Measurements from ENCODE around the gene ATP2A1. TPM values are rescaled to one million over a fixed set of nuclear protein-coding genes. Genes with fewer than 3 reads are reported as not detected.

The ATP2A1 gene
- total and polyA plus RNA-seq, 2 of the 8 experiments (the other 6 are each of a cell fraction or from before 2014, with no cell fraction given) = 1.7 to 2.4 TPM

DNA sequence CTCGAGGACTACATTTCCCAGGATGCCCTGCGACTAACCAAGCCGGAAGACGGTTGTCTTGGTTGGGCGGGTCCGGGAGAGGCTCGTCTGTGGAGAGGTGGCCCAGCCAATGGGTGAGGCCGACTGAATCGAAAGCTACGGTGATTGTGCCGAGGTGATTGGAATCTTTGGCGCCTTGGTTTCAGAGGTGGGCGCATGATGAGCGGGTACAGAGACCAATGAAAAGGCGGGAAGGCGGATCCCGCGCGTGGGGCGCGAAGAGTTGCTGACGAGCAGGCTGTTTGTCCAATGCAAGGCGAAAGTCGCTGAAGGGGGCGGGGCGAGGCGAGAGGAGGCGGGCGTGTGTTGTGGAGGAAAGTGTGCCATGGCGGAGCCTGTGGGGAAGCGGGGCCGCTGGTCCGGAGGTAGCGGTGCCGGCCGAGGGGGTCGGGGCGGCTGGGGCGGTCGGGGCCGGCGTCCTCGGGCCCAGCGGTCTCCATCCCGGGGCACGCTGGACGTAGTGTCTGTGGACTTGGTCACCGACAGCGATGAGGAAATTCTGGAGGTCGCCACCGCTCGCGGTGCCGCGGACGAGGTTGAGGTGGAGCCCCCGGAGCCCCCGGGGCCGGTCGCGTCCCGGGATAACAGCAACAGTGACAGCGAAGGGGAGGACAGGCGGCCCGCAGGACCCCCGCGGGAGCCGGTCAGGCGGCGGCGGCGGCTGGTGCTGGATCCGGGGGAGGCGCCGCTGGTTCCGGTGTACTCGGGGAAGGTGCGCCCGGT is 72.5 kb downstream of the ATP2A1 start, which contains the start of gene NFATC2IP (continued):
- TF ChIP-seq PHF8 (conservative IDR thresholded peaks at IDR 0.05; ENCODE audit: low read depth, low read length) = peak; percentile 79
- peak; percentile 71 for TF ChIP-seq SIX5 (IDR thresholded peaks at IDR 0.05; ENCODE audit: low read depth, low read length)
- peak; percentile 70 for TF ChIP-seq BACH1 (IDR thresholded peaks at IDR 0.05; ENCODE audit: low read length)
- TF ChIP-seq TAF7 (optimal IDR thresholded peaks at IDR 0.05; ENCODE audit: borderline replicate concordance, low read depth, low read length) = peak; percentile 17
- TF ChIP-seq SP2 (IDR thresholded peaks at IDR 0.05; ENCODE audit: low read length) = peak; percentile 90
- peak; percentile 78; the same call in 1 of the 2 replicates for TF ChIP-seq TAF1 (IDR thresholded peaks at IDR 0.05; ENCODE audit: low read depth, low read length)
- TF ChIP-seq SP4 (IDR thresholded peaks at IDR 0.05; ENCODE audit: low read length) = peak; percentile 87; the same call in 1 of the 2 replicates
- TF ChIP-seq POU5F1 (IDR thresholded peaks at IDR 0.05; ENCODE audit: low read depth, low read length) = no peak
- peak; percentile 94 for TF ChIP-seq CHD2 (IDR thresholded peaks at IDR 0.05; ENCODE audit: low read length)
- TF ChIP-seq, protein P1, sequence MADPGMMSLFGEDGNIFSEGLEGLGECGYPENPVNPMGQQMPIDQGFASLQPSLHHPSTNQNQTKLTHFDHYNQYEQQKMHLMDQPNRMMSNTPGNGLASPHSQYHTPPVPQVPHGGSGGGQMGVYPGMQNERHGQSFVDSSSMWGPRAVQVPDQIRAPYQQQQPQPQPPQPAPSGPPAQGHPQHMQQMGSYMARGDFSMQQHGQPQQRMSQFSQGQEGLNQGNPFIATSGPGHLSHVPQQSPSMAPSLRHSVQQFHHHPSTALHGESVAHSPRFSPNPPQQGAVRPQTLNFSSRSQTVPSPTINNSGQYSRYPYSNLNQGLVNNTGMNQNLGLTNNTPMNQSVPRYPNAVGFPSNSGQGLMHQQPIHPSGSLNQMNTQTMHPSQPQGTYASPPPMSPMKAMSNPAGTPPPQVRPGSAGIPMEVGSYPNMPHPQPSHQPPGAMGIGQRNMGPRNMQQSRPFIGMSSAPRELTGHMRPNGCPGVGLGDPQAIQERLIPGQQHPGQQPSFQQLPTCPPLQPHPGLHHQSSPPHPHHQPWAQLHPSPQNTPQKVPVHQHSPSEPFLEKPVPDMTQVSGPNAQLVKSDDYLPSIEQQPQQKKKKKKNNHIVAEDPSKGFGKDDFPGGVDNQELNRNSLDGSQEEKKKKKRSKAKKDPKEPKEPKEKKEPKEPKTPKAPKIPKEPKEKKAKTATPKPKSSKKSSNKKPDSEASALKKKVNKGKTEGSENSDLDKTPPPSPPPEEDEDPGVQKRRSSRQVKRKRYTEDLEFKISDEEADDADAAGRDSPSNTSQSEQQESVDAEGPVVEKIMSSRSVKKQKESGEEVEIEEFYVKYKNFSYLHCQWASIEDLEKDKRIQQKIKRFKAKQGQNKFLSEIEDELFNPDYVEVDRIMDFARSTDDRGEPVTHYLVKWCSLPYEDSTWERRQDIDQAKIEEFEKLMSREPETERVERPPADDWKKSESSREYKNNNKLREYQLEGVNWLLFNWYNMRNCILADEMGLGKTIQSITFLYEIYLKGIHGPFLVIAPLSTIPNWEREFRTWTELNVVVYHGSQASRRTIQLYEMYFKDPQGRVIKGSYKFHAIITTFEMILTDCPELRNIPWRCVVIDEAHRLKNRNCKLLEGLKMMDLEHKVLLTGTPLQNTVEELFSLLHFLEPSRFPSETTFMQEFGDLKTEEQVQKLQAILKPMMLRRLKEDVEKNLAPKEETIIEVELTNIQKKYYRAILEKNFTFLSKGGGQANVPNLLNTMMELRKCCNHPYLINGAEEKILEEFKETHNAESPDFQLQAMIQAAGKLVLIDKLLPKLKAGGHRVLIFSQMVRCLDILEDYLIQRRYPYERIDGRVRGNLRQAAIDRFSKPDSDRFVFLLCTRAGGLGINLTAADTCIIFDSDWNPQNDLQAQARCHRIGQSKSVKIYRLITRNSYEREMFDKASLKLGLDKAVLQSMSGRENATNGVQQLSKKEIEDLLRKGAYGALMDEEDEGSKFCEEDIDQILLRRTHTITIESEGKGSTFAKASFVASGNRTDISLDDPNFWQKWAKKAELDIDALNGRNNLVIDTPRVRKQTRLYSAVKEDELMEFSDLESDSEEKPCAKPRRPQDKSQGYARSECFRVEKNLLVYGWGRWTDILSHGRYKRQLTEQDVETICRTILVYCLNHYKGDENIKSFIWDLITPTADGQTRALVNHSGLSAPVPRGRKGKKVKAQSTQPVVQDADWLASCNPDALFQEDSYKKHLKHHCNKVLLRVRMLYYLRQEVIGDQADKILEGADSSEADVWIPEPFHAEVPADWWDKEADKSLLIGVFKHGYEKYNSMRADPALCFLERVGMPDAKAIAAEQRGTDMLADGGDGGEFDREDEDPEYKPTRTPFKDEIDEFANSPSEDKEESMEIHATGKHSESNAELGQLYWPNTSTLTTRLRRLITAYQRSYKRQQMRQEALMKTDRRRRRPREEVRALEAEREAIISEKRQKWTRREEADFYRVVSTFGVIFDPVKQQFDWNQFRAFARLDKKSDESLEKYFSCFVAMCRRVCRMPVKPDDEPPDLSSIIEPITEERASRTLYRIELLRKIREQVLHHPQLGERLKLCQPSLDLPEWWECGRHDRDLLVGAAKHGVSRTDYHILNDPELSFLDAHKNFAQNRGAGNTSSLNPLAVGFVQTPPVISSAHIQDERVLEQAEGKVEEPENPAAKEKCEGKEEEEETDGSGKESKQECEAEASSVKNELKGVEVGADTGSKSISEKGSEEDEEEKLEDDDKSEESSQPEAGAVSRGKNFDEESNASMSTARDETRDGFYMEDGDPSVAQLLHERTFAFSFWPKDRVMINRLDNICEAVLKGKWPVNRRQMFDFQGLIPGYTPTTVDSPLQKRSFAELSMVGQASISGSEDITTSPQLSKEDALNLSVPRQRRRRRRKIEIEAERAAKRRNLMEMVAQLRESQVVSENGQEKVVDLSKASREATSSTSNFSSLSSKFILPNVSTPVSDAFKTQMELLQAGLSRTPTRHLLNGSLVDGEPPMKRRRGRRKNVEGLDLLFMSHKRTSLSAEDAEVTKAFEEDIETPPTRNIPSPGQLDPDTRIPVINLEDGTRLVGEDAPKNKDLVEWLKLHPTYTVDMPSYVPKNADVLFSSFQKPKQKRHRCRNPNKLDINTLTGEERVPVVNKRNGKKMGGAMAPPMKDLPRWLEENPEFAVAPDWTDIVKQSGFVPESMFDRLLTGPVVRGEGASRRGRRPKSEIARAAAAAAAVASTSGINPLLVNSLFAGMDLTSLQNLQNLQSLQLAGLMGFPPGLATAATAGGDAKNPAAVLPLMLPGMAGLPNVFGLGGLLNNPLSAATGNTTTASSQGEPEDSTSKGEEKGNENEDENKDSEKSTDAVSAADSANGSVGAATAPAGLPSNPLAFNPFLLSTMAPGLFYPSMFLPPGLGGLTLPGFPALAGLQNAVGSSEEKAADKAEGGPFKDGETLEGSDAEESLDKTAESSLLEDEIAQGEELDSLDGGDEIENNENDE (IDR thresholded peaks at IDR 0.05; ENCODE audit: insufficient replicate concordance, low read length) = no peak
- no peak for TF ChIP-seq JUND (IDR thresholded peaks at IDR 0.05; ENCODE audit: low read length)
- TF ChIP-seq POLR2A (IDR thresholded peaks at IDR 0.05; ENCODE audit: control extremely low read depth in 1 of 2, low read depth in 2 of 2, low read length in 2 of 2) = peak in 1 of 2 experiments; percentile 47; a peak in 1 of 3 replicates

Measured in H1 (cell line).